Brain pericyte (primary cell): ENCODE data around the gene C5orf52.
"Not testable (repeated sequence)": the region's sequence is repeated elsewhere in the genome, so short reads cannot be mapped to it uniquely, and the experiment has no call there.

Source experiments
- DNase-seq: peaks from one replicate; pipeline ENCODE4 v3.0.0-alpha.2; 2012; ENCODE audit warnings: low read depth, low spot score

The C5orf52 gene

GRCh38 chr5:157677931-157678330 is 6.6 kb downstream of the C5orf52 start:
- no peak for DNase-seq

DNA sequence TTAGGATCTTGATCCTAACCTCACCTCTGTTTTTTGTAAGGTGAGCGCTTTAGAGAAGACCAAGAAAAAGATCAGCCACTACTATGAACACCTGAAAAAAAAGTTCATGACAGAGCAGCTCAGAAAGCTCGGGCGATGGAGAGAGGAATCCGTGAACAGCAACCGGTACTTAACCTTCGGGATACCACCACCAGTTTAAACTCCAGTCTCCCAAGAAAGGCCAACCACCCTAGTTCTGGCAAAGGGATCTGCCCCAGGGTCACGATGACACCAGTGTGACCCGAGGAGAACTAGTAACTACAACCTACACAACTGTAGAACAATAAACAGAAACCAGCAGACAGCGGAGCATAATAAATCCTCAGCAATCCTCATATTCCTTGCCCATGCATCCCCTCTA is 8.5 kb downstream of the C5orf52 start:
- no peak for DNase-seq

- DNase-seq = no peak
Measured at GRCh38 chr5:157680239-157680638, 8.9 kb downstream of the C5orf52 start.

- no peak for DNase-seq
Measured at GRCh38 chr5:157681048-157681447, 9.7 kb downstream of the C5orf52 start.

DNA sequence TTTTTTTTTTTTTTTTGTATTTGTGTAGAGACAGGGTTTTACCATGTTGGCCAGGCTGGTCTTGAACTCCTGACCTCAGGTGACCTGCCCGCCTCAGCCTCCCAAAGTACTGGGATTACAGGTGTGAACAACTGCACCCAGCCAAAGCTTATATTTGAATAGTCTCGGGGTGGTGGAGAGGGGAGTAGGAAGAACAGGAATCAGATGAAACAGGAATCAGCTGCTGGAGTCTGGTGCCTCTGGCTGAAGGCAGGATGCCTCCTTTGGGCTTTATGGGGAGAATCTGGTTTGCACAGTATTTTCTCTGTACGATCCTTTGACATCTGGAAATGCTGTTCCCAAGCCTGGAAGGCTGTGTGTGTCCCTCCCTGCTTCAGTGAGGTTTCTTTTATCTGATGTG is 10.9 kb downstream of the C5orf52 start:
- DNase-seq = no peak

DNA sequence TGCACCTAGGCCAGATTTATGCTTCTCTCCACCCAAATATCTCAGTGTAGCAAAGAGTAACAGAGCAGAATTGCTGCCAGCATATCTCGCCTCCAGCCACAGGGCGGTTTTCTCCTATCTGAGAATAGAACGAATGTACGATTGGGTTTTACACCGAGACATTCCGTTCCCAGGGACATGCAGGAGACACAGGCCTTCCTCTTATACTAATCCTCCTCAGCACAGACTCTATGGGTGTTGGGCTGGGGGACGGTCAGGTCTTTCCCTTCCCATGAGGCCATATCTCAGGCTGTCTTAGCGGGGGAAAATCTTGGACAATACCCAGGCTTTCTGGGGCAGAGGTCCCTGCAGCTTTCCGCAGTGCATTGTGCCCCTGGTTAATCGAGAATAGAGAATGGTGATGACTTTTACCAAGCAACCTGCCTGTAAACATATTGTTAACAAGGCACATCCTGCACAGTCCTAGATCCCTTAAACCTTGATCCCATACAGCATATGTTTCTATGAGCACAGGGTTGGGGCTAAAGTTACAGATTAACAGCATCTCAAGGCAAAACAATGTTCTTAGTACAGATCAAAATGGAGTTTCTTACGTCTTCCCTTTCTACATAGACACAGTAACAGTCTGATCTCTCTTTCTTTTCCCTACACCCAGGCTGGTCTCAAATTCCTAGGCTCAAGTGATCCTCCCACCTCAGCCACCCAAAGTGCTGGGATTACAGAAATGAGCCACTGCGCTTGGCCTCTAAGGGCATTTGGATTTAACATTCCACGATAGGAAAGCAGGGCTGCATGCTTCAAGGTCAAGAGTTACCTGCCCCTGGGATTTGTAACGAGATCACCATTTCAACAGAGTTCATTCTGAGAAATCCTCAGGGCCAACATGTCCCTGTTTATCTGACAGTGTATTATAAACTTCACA is 15.2 kb downstream of the C5orf52 start:
- not testable (repeated sequence) for DNase-seq

- no peak for DNase-seq
Measured at GRCh38 chr5:157687198-157687554, 15.8 kb downstream of the C5orf52 start.

DNA sequence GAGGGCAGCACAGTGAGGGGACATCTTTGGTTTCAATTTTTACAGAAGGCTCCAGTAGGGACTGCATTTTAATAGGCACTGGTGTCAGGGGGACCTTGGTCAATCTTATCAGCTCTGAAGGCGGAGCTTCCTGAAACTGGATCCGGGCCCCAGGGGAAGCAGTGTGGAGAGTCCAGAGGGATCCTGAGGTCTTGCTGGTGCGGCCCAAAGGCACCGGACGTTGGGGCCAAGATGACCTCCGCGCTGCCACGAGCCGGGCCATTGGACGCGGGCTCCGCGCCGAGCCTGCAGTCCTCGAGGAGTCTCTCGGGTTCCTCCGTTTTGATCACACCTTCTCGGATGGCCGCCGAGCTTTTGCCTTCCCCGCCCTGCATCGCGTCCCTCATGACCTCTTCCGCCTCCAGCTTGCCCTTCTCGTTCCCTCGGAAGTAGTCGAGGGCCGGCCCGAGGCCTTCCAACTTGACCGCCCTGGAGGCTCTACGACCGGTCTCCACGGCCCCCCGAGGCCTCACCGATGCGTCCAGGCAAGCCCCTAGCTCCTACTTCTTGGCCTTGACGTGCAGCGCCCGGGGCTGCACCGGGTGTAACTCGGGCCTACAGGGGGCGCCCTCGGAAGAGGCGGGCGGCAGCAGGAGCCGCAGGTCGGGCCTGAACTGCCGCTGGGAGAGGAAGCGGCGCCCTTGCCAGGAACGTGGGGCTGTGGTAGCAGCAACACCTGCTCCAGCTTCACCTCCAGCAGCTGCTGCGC is 18.8 kb downstream of the C5orf52 start:
- no peak for DNase-seq

GRCh38 chr5:157690690-157691433 is 19.5 kb downstream of the C5orf52 start:
- DNase-seq = no peak

DNA sequence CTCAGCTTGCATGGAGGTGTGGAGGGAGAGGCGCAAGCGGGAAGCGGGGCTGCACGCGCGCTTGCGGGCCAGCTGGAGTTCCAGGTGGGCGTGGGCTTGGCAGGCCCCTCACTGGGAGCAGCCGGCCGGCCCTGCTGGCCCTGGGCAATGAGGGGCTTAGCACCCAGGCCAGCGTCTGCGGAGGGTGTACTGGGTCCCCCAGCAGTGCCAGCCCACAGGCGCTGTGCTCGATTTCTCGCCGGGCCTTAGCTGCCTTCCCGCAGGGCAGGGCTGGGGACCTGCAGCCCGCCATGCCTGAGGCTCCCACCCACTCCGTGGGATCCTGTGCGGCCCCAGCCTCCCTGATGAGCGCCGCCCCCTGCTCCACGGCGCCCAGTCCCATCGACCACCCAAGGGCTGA is 22.5 kb downstream of the C5orf52 start:
- DNase-seq = not testable (repeated sequence)

DNA sequence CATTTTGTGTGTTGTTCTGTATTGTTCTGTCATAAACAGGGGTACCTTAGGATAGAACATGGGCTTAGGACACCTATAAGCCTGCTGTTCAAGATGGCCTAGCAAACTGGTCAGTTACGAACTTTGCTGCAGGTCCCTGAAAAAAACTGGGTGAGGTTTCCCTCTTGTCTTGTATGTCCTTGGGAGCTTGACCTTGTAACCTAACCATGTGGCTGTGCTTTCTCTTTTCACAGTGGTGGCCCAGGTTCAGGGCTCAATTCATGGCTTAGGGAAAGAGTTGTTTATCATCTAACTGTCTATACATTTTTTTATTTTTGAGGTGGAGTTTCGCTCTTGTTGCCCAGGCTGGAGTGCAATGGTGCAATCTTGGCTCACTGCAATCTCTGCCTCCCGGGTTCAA is 24.8 kb downstream of the C5orf52 start:
- DNase-seq = not testable (repeated sequence)

- not testable (repeated sequence) for DNase-seq
Measured at GRCh38 chr5:157698674-157699073, 27.3 kb downstream of the C5orf52 start.

- no peak for DNase-seq
Measured at GRCh38 chr5:157703736-157704135, 32.4 kb downstream of the C5orf52 start.

DNA sequence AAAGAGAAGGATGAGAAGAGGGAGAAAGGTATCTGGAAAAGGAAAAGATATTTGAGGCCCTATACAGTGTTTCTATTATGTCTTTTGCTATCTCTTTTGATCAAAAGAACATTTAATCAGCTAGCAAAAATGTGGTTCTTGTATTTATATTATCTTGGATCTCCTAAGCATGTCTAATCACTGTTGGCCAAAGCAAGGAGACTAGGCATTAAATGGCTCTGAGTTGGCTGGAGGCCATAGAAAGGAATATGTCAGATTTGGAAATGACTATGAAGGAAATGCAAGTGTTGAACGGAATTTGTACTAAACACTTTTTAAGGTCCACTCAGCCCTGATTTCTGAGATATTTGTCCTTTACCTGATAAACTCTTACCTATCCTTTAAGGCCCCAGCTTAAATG is 37.5 kb downstream of the C5orf52 start:
- no peak for DNase-seq

DNA sequence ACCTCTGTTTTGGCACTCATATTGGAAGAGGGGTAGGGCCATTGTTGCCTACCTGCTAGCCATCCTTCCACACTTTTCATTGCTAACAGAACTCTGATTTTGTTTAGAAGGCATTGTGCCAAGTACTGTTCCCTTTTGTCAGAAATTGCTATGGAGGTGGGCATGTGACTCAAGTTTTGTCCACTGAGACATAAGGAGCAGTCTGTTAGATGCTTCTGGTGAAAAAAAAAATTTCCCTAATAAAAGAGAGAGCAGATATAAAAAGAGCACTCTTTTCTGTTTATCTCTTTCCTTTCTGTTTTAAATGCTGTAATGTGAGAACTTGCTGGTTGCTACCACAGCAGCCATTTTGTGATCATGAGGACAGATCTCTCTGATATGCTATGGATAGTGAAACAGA is 38.0 kb downstream of the C5orf52 start:
- DNase-seq = no peak

- no peak for DNase-seq
Measured at GRCh38 chr5:157710431-157710830, 39.1 kb downstream of the C5orf52 start.

- no peak for DNase-seq
Measured at GRCh38 chr5:157710882-157711281, 39.5 kb downstream of the C5orf52 start.

DNA sequence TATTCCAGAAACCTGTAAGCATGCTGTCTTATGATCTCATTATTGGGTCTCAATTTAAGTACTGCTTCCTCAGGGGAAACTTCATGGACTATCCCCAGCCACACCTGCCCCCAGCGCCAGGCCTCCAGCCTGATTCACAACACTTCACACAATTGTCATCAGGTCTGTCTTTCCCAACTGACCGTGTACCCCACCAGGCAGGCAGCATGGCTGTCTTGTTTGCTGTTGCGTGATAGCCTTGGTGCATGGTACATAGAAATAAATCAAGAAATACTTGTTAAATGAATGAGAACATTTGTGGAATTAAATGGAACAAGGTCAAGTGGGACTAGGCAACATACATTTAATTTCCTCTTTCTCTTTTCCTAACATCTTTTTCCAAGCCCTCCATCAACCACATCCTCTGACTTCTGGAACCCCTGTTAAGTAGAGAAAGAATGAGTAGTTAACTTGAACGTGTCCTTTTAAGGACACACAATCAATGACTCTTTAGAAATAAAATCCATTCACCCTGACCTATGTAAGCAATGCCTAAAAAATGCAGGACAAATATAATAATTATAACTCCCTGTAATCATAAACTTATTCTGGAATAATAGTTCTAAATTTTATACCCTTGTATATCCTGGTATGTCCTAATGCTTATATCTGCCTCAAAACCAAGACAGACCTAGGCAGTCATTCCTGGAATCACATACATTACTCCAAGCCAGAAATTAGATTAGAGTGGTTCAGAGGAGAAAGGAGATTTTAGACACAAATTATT is 42.7 kb downstream of the C5orf52 start:
- DNase-seq = no peak

DNA sequence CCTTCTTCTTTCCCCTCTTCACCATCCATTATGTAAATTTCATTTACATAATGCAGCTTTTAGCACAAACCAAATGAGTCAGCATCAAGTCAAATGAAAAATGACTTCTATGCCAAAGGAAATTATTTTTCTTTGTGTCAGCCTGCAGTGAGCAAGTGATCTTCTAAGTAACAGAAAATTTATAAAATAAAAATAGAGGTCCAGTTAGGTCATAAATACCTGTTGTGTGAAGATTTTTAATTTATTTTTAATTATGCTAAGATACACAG is 43.2 kb downstream of the C5orf52 start:
- DNase-seq = no peak

DNA sequence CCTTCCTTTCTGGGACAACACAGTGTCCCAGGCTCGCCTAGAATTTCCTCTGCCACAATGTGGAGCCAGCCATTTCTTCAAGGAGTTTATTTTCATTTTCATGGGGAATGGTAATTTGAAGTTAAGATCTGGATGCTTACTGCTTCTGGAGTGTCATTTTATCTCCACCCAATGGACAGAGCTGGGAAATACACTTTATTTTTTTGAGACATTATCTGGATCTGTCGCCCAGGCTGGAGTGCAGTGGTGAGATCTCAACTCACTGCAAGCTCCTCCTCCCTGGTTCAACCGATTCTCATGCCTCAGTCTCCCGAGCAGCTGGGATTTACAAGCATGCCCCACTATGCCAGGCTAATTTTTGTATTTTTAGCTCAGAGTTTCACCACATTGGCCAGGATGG is 47.2 kb downstream of the C5orf52 start:
- DNase-seq = peak; percentile 21

DNA sequence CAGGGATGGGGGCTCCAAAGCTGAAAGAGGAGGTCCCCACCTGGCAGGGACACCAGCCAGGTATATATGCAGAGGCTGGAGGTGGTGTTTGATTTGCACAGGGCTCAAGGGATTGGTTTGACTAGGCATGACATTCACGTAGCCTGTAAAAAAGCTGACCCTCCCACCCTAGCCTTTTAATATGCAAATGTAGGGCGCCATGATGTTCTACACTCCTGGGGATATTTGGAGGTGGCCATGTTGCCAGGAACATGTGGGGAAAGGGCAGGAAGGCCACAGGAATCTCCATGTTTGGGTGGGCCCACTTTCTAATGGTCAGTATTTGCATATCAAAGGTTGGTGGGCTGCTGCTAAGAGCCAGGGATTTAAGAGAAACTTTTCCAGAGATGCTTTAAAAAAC is 47.9 kb downstream of the C5orf52 start:
- DNase-seq = no peak

DNA sequence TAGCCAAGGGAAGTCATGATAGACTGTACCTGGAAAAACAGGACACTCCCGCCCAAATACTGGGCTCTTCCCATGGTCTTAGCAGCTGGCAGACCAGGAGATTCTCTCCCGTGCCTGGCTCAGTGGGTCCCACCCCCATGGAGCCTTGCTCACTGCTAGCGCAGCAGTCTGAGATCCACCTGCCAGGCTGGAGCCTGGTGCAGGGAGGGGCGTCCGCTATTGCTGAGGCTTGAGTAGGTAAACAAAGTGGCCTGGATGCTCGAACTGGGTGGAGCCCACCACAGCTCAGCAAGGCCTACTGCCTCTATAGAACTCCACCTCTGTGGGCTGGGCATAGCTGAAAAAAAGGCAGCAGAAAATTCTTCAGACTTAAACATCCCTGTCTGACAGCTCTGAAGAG is 49.8 kb downstream of the C5orf52 start:
- DNase-seq = no peak
